Astrocyte of the spinal cord (primary cell): ENCODE data around the gene ARHGAP15.

Source experiments
- DNase-seq: peaks from one replicate; pipeline ENCODE4 v3.0.0; 2011; ENCODE audit warnings: low read depth, low spot score
- H3K4me3 ChIP-seq: 2 replicates; pipeline ENCODE4 v1.5.1; 2011; ENCODE audit warnings: low read depth, mild to moderate bottlenecking, low read length, moderate library complexity
- in situ Hi-C: cut with HindIII; loops from 2 replicates; pipeline ENCODE4 v1.10.0; 2017; ENCODE audit warnings: low sequenced_read_pairs
- TF ChIP-seq, protein P1 (sequence below): IDR thresholded peaks from 2 replicates; pipeline ENCODE4 v1.5.1; 2012; ENCODE audit warnings: low read depth, mild to moderate bottlenecking, low read length, inconsistent platforms

ARHGAP15 gene

GRCh38 chr2:143632751-143633374, 503.6 kb downstream of the ARHGAP15 start:
- DNase-seq = no peak
- TF ChIP-seq, protein P1, sequence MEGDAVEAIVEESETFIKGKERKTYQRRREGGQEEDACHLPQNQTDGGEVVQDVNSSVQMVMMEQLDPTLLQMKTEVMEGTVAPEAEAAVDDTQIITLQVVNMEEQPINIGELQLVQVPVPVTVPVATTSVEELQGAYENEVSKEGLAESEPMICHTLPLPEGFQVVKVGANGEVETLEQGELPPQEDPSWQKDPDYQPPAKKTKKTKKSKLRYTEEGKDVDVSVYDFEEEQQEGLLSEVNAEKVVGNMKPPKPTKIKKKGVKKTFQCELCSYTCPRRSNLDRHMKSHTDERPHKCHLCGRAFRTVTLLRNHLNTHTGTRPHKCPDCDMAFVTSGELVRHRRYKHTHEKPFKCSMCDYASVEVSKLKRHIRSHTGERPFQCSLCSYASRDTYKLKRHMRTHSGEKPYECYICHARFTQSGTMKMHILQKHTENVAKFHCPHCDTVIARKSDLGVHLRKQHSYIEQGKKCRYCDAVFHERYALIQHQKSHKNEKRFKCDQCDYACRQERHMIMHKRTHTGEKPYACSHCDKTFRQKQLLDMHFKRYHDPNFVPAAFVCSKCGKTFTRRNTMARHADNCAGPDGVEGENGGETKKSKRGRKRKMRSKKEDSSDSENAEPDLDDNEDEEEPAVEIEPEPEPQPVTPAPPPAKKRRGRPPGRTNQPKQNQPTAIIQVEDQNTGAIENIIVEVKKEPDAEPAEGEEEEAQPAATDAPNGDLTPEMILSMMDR = no peak
- H3K4me3 ChIP-seq = no peak overlapping the region
- in situ Hi-C loops = no loop called here

GRCh38 chr2:143633419-143633818, 504.2 kb downstream of the ARHGAP15 start:
- H3K4me3 ChIP-seq = no peak overlapping the region
- TF ChIP-seq, protein P1 = no peak
- in situ Hi-C loops = no loop called here
- DNase-seq = peak; percentile 27

DNA sequence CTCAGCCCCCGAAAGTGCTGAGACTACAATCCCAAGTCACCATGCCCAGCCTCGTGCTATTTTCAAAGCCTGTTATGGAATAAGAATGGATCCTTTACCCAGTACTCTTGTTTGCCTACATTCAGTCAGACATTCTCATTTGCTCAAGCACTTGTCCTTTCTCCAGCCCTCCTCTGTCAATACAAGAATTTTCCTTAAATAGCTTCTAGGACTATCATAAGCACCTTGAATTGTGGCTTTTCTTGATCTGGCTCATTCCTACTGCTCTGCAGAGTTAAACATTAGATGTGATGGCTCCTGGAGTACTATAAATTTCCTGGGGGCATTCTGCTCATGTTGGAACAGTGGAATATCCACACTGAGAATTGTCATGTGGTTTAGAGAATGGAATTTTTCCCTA, 506.1 kb downstream of the ARHGAP15 start:
- H3K4me3 ChIP-seq = no peak overlapping the region
- no peak for DNase-seq
- TF ChIP-seq, protein P1 = no peak
- in situ Hi-C loops = no loop called here

GRCh38 chr2:143635936-143636335, 506.7 kb downstream of the ARHGAP15 start:
- TF ChIP-seq, protein P1 = no peak
- in situ Hi-C loops = no loop called here
- no peak overlapping the region for H3K4me3 ChIP-seq
- DNase-seq = no peak

- in situ Hi-C loops = no loop called here
- TF ChIP-seq, protein P1 = no peak
- no peak overlapping the region for H3K4me3 ChIP-seq
- DNase-seq = no peak
Measured at GRCh38 chr2:143640826-143641225, 511.6 kb downstream of the ARHGAP15 start.

DNA sequence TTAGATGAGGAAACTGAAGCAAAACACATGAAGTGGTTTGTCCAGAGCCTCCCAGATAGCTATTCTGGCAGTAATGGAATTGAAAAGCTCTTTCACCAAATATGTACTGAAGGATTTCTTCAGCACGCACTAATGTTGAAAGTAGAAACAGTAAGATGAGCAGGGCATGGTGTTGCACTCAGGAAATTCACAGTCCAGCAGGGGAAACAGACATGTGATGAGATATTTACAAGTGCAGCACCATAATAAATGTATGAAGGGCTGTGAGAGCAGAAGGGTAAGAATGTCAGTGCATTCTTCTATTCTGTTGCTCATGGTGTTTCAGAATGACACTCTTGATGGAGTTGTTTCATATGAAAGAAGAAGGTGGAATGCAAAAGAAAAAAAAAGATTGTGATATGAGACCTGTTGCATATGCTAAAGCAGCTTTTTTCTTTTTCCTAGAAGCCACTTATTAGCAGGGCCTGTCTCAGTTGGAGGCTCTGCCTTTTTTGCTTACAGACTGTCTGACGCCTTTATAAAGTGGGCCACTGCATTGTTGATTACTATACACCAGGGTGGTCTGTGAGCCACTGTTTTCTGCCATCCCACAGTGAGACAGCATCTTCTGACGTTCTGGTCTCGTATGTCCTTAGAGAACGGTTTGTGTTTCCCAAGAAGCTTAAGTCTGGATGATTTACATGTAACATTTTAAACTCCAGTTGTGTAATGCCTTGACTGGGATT, 516.9 kb downstream of the ARHGAP15 start:
- H3K4me3 ChIP-seq = no peak overlapping the region
- in situ Hi-C loops = no loop called here
- DNase-seq = no peak
- TF ChIP-seq, protein P1 = no peak
